ENCODE measurements around the gene MINDY1. TPM values are rescaled to one million over a fixed set of nuclear protein-coding genes. Genes with fewer than 3 reads are reported as not detected.

The MINDY1 gene
- total RNA-seq, 1 experiment from 2014 or later, result 6.8 TPM

DNA sequence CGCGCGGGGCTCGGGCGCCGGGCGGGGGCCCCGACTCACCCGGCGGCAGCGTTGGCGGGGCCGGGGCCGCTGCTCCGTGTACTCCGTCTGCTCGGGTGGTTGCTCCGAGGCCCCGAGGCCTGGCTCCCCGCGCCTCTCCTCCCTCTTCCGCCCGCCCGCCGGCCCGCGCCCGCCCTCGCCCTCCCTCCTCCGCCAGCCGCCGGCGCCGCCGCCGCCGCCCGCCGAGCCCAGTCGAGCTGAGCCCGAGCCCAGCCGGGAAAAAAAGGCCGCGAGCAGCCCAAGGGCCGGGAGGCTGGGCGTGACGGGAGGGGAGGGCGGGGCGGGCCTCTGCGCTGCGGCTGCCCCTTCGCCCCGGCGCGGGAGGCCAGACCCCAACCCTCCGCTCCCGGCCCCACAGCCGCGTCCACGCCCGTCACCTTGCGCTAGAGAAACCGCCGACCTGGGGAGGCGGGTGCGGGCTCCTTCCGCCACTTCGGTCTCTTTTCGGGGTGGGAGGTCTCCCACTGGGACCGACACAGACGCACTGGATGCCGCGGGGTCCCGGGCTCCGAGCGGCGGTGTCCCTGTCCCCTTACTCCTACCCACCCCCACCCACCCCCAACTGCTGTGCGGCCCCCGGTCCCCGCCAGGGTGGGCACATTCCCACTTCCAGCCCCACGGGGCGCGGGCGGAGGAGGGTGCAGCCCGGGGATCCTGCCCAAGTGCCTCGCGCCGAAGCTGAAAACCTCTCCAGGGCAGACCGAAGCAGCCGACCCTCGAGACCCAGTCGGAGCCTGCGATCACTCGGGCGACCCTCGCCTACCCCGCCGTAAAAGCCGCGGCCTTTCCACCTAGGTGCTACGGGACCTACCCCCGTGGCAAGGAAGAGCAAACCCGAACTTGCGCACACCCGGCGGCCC, 31.9 kb downstream of the MINDY1 start, which contains the start of gene CERS2:
CERS2 (minus strand) TSS at position 256 of the 899 bp plus-strand sequence. CDS start 5,745 bp downstream, outside the sequence.
- H3K27me3 ChIP-seq (ENCODE audit: insufficient read depth, low read length), result no peaks in the 10 kb centered on the region
- H4K5ac ChIP-seq (ENCODE audit: insufficient read length, low read depth, low read length), result no peak within 1 kb of the TSS
- peak within 1 kb of the TSS; percentile 64 for H3K9ac ChIP-seq (ENCODE audit: extremely low read depth, insufficient read length, low read length)
- no peak within 1 kb of the TSS for H2AFZ ChIP-seq (ENCODE audit: low read length)
- H2AK5ac ChIP-seq (ENCODE audit: insufficient read length, low read length), result no peak within 1 kb of the TSS
- H4K8ac ChIP-seq (replicated peaks; ENCODE audit: insufficient read length, low read depth, low read length), result no peak within 1 kb of the TSS
- no peak within 1 kb of the TSS for H2BK120ac ChIP-seq (ENCODE audit: low read depth, low read length, poor library complexity, severe bottlenecking)
- no peak within 1 kb of the TSS for H2BK20ac ChIP-seq (ENCODE audit: low read depth, low read length, poor library complexity, severe bottlenecking)
- H3K4me1 Mint-ChIP-seq, result peaks cover 63 to 64% of the 10 kb centered on the region in 2 experiments
- H3K27ac ChIP-seq (ENCODE audit: insufficient read length, low read depth, low read length), result no peak within 1 kb of the TSS
- H3K4me3 Mint-ChIP-seq, result peak within 1 kb of the TSS; percentile 78 to 86
- H3K4ac ChIP-seq (ENCODE audit: low read depth, low read length), result no peak within 1 kb of the TSS
- H3K27me3 Mint-ChIP-seq (ENCODE audit: low read depth), result no peaks in the 10 kb centered on the region
- H3K14ac ChIP-seq (ENCODE audit: insufficient read depth, low read length), result peak within 1 kb of the TSS; percentile 87
- peak; percentile 64 for DNase-seq
- peaks cover 2 to 4% (median 2%) of the 10 kb centered on the region in 3 experiments; a peak in 3 of 7 replicates for H3K36me3 Mint-ChIP-seq (ENCODE audit: insufficient read depth in 1 of 3, low read depth in 3 of 3)
- H3K18ac ChIP-seq (ENCODE audit: insufficient read length, low read depth, low read length), result peak within 1 kb of the TSS; percentile 71
- H2BK15ac ChIP-seq (ENCODE audit: low read depth, low read length), result no peak within 1 kb of the TSS
- H3K23ac ChIP-seq (ENCODE audit: insufficient read length, low read depth, low read length), result no peak within 1 kb of the TSS
- H3K9me3 Mint-ChIP-seq, result no peaks in the 10 kb centered on the region
- peaks cover 31% of the 10 kb centered on the region; the same call in 1 of the 2 replicates for H3K79me2 ChIP-seq (ENCODE audit: insufficient read depth, low read length)
- H3K4me2 ChIP-seq (ENCODE audit: insufficient read depth, insufficient read length, low read length), result peak within 1 kb of the TSS; percentile 72
- H3K9me3 ChIP-seq (ENCODE audit: control insufficient read depth, low read depth, low read length), result no peaks in the 10 kb centered on the region
- H2BK5ac ChIP-seq (ENCODE audit: insufficient read length, low read length), result no peak within 1 kb of the TSS
- WGBS (ENCODE audit: extremely low coverage, insufficient read length, low lambda C conversion rate), result no CpG with 5 or more reads among the region's 106 CpGs
- no peak within 1 kb of the TSS for H4K91ac ChIP-seq (ENCODE audit: insufficient read length, low read depth, low read length)
- H3K56ac ChIP-seq (ENCODE audit: insufficient read length, low read depth, low read length), result no peak within 1 kb of the TSS
- no peak within 1 kb of the TSS for H2BK12ac ChIP-seq (ENCODE audit: insufficient read length, low read depth, low read length)
- H4K20me1 ChIP-seq (ENCODE audit: control insufficient read depth, insufficient read depth, insufficient read length), result no peaks in the 10 kb centered on the region
- no peak within 1 kb of the TSS for H3T11ph ChIP-seq (ENCODE audit: low read length)
- H3K4me1 ChIP-seq (ENCODE audit: insufficient read depth, low read length), result peaks cover 19% of the 10 kb centered on the region
- H3K27ac Mint-ChIP-seq, result peak within 1 kb of the TSS in 1 of 3 experiments; percentile 91; a peak in 2 of 7 replicates
- H3K23me2 ChIP-seq (ENCODE audit: insufficient read length, low read depth, low read length, poor library complexity, severe bottlenecking), result peaks cover 12% of the 10 kb centered on the region
- no peak for TF ChIP-seq CTCF (conservative IDR thresholded peaks at IDR 0.05)
- no peaks in the 10 kb centered on the region for H3K79me1 ChIP-seq (ENCODE audit: insufficient read depth, low read depth, low read length, poor library complexity, severe bottlenecking)
